Endothelial cell (in vitro differentiated cells): ENCODE results near the gene KCNN3. TPM values are rescaled to one million over a fixed set of nuclear protein-coding genes. Genes with fewer than 3 reads are reported as not detected.
A peak's percentile ranks its signal among the peaks of the same experiment; 100 is the strongest.

Experiments
- DNase-seq: peaks from one replicate; pipeline ENCODE4 v3.0.0; 2021; ENCODE audit warnings: low spot score
- H3K27ac Mint-ChIP-seq: one replicate; pipeline ENCODE4 v1.8.0; 2021; ENCODE audit warnings: mixed read lengths, inconsistent platforms; ENCODE audit not compliant: unreplicated experiment
- H3K27me3 Mint-ChIP-seq: one replicate; pipeline ENCODE4 v1.8.0; 2021; ENCODE audit warnings: mild to moderate bottlenecking, moderate library complexity, mixed read lengths, inconsistent platforms; ENCODE audit not compliant: unreplicated experiment
- H3K36me3 Mint-ChIP-seq: one replicate; pipeline ENCODE4 v1.8.0; 2021; ENCODE audit warnings: mild to moderate bottlenecking, low read depth, mixed read lengths, inconsistent platforms; ENCODE audit not compliant: unreplicated experiment
- H3K4me1 Mint-ChIP-seq: one replicate; pipeline ENCODE4 v1.8.0; 2021; ENCODE audit warnings: mild to moderate bottlenecking, mixed read lengths, inconsistent platforms; ENCODE audit not compliant: unreplicated experiment
- H3K4me3 Mint-ChIP-seq: one replicate; pipeline ENCODE4 v1.8.0; 2021; ENCODE audit warnings: mild to moderate bottlenecking, mixed read lengths, inconsistent platforms; ENCODE audit not compliant: unreplicated experiment
- H3K9me3 Mint-ChIP-seq: one replicate; pipeline ENCODE4 v1.8.0; 2021; ENCODE audit warnings: mixed read lengths, inconsistent platforms; ENCODE audit not compliant: unreplicated experiment
- CTCF ChIP-seq: fragments of 200-600 bp; sonication (generic); IDR thresholded peaks from one replicate; pipeline ENCODE4 v1.5.0; 2021; ENCODE audit warnings: antibody characterized with exemption; ENCODE audit not compliant: unreplicated experiment
- total RNA-seq: library from RNA; stranded (reverse); fragmentation: NEBNext Ultra II Directional; extraction: Animal tissue kit (Norgen Biotek cat#: 25700); gene quantifications from one replicate; pipeline ENCODE4 v1.2.1, GENCODE V29; 2021; ENCODE audit not compliant: unreplicated experiment

KCNN3 gene
- total RNA-seq, 1 donor from 2014 or later: 17.3 TPM

GRCh38 chr1:154772606-154773506 lies 97.2 kb downstream of the KCNN3 start:
- H3K36me3 Mint-ChIP-seq: no peaks in the 10 kb centered on the region
- no peak for TF ChIP-seq CTCF
- DNase-seq: peak; percentile 30
- peaks cover 8% of the 10 kb centered on the region for H3K4me1 Mint-ChIP-seq
- H3K27ac Mint-ChIP-seq: no peak overlapping the region
- H3K4me3 Mint-ChIP-seq: no peak overlapping the region
- peaks cover 8% of the 10 kb centered on the region for H3K27me3 Mint-ChIP-seq
- no peaks in the 10 kb centered on the region for H3K9me3 Mint-ChIP-seq

- H3K4me1 Mint-ChIP-seq: peaks cover 8% of the 10 kb centered on the region
- TF ChIP-seq CTCF: no peak
- H3K36me3 Mint-ChIP-seq: no peaks in the 10 kb centered on the region
- H3K4me3 Mint-ChIP-seq: no peak overlapping the region
- peaks cover 8% of the 10 kb centered on the region for H3K27me3 Mint-ChIP-seq
- no peak for DNase-seq
- no peak overlapping the region for H3K27ac Mint-ChIP-seq
- no peaks in the 10 kb centered on the region for H3K9me3 Mint-ChIP-seq
These were observed 98.0 kb downstream of the KCNN3 start for GRCh38 chr1:154772056-154772455.

- Mint-ChIP-seq H3K4me3 (no peak overlapping the region), H3K27me3 (peaks cover 5% of the 10 kb centered on the region), H3K4me1 (peaks cover 8% of the 10 kb centered on the region), H3K36me3 (no peaks in the 10 kb centered on the region), H3K27ac (no peak overlapping the region), H3K9me3 (no peaks in the 10 kb centered on the region)
- TF ChIP-seq CTCF: no peak
- no peak for DNase-seq
These were observed 99.0 kb downstream of the KCNN3 start for GRCh38 chr1:154770897-154771594.

- Mint-ChIP-seq H3K27ac (no peak overlapping the region), H3K27me3 (peaks cover 6% of the 10 kb centered on the region), H3K36me3 (no peaks in the 10 kb centered on the region), H3K4me3 (no peak overlapping the region), H3K9me3 (no peaks in the 10 kb centered on the region), H3K4me1 (peaks cover 5% of the 10 kb centered on the region)
- DNase-seq: no peak
- TF ChIP-seq CTCF: no peak
These were observed 100.7 kb downstream of the KCNN3 start for GRCh38 chr1:154769193-154769895.
